ENCODE data around the gene MN1.

MN1 gene

GRCh38 chr22:27799015-27799826 lies 2.3 kb downstream of the MN1 start:
- DNase-seq, result peak; percentile 59

- DNase-seq, result peak; percentile 52
Measured at GRCh38 chr22:27798511-27799014, 3.0 kb downstream of the MN1 start.

- no peak for DNase-seq
Measured at GRCh38 chr22:27797520-27798391, 3.8 kb downstream of the MN1 start.

- no peak for DNase-seq
Measured at GRCh38 chr22:27796829-27797519, 4.6 kb downstream of the MN1 start.

- DNase-seq, result no peak
Measured at GRCh38 chr22:27795696-27796517, 5.6 kb downstream of the MN1 start.

GRCh38 chr22:27795053-27795452 lies 6.5 kb downstream of the MN1 start:
- no peak for DNase-seq

GRCh38 chr22:27794226-27794625 lies 7.3 kb downstream of the MN1 start:
- no peak for DNase-seq

GRCh38 chr22:27793576-27793975 lies 8.0 kb downstream of the MN1 start:
- DNase-seq, result no peak

- no peak for DNase-seq
Measured at GRCh38 chr22:27792452-27793161, 8.9 kb downstream of the MN1 start.

GRCh38 chr22:27791859-27792241 lies 9.7 kb downstream of the MN1 start:
- DNase-seq, result no peak

GRCh38 chr22:27791159-27791858 lies 10.2 kb downstream of the MN1 start:
- no peak for DNase-seq

- peak; percentile 61 for DNase-seq
Measured at GRCh38 chr22:27790376-27791158, 11.0 kb downstream of the MN1 start.

- no peak for DNase-seq
Measured at GRCh38 chr22:27788500-27789288, 12.9 kb downstream of the MN1 start.

GRCh38 chr22:27786965-27787364 lies 14.6 kb downstream of the MN1 start:
- DNase-seq, result no peak

- no peak for DNase-seq
Measured at GRCh38 chr22:27786291-27786932, 15.1 kb downstream of the MN1 start.

GRCh38 chr22:27785831-27786230 lies 15.7 kb downstream of the MN1 start:
- DNase-seq, result no peak

- no peak for DNase-seq
Measured at GRCh38 chr22:27784120-27784475, 17.5 kb downstream of the MN1 start.

GRCh38 chr22:27783436-27784119 lies 18.0 kb downstream of the MN1 start:
- DNase-seq, result no peak

Measured in fibroblast of skin of right biceps (primary cell).